GM12874 (cell line): ENCODE measurements around the gene KIR3DL3.
"Not testable (repeated sequence)": the region's sequence is repeated elsewhere in the genome, so short reads cannot be mapped to it uniquely, and the experiment has no call there.

Source experiments
- CTCF ChIP-seq: IDR thresholded peaks from 2 replicates; pipeline ENCODE4 v1.5.1; 2011; ENCODE audit warnings: low read depth, mild to moderate bottlenecking, control low read depth, low read length, moderate library complexity; ENCODE audit not compliant: insufficient read depth

The KIR3DL3 gene

GRCh38 chr19:54738715-54739114 is 14.5 kb downstream of the KIR3DL3 start:
- no peak for TF ChIP-seq CTCF

- no peak for TF ChIP-seq CTCF
Observed at GRCh38 chr19:54739587-54740497, 15.6 kb downstream of the KIR3DL3 start.

- not testable (repeated sequence) for TF ChIP-seq CTCF
Observed at GRCh38 chr19:54769646-54770045, 45.4 kb downstream of the KIR3DL3 start, which contains the start of gene KIR2DL1. Gene KIR2DL1, plus strand, starts transcription at chr19:54769793. Its CDS starts 58 bp downstream, at chr19:54769851.
